Fibroblast of lung (primary cell): ENCODE results near the gene CDX1. TPM values are rescaled to one million over a fixed set of nuclear protein-coding genes. Genes with fewer than 3 reads are reported as not detected.

Experiments
- DNase-seq, 2 donors: peaks; one replicate each; pipeline versions ENCODE4 v3.0.0 to v3.0.0-alpha.2; 2010; ENCODE audit warnings: low read depth in 2 of 2
- H2AFZ ChIP-seq: 2 replicates; pipeline ENCODE4 v1.5.1; 2012; ENCODE audit warnings: low read length, control low read depth, inconsistent platforms
- H3K27ac ChIP-seq: 2 replicates; pipeline ENCODE4 v1.5.1; 2011; ENCODE audit warnings: low read length, control low read depth; ENCODE audit not compliant: insufficient read depth
- H3K27me3 ChIP-seq: 2 replicates; pipeline ENCODE4 v1.5.1; 2011; ENCODE audit warnings: mild to moderate bottlenecking, low read length; ENCODE audit not compliant: control insufficient read depth, insufficient read depth
- H3K36me3 ChIP-seq: 2 replicates; pipeline ENCODE4 v1.5.1; 2011; ENCODE audit warnings: low read length; ENCODE audit not compliant: control insufficient read depth, insufficient read depth
- H3K4me1 ChIP-seq: 2 replicates; pipeline ENCODE4 v1.5.1; 2011; ENCODE audit warnings: low read length; ENCODE audit not compliant: control insufficient read depth, insufficient read depth; ENCODE audit errors: extremely low read depth
- H3K4me2 ChIP-seq: 2 replicates; pipeline ENCODE4 v1.5.1; 2011; ENCODE audit warnings: low read length, control low read depth; ENCODE audit not compliant: insufficient read depth; ENCODE audit errors: extremely low read depth
- H3K4me3 ChIP-seq, 4 experiments: fragments of 200-600 bp in 1 of 4; sonication (generic) in 1 of 4; replicated peaks in 1 of 4; 2 replicates each; pipeline ENCODE4 v1.5.1; 2011 to 2016; ENCODE audit warnings: low read length in 4 of 4, low read depth in 3 of 4, mild to moderate bottlenecking in 3 of 4, control low read depth in 2 of 4, inconsistent platforms in 1 of 4, mixed read lengths in 1 of 4; ENCODE audit not compliant: insufficient read depth in 1 of 4; ENCODE audit errors: control extremely low read depth in 1 of 4
- H3K79me2 ChIP-seq: 2 replicates; pipeline ENCODE4 v1.5.1; 2012; ENCODE audit warnings: mild to moderate bottlenecking, low read length, inconsistent platforms; ENCODE audit not compliant: control insufficient read depth, insufficient read depth
- H3K9ac ChIP-seq: 2 replicates; pipeline ENCODE4 v1.5.1; 2011; ENCODE audit warnings: mild to moderate bottlenecking, low read length, control low read depth; ENCODE audit not compliant: insufficient read depth
- H3K9me3 ChIP-seq: 2 replicates; pipeline ENCODE4 v1.5.1; 2012; ENCODE audit warnings: low read depth, low read length; ENCODE audit not compliant: control insufficient read depth, insufficient read depth
- H4K20me1 ChIP-seq: 2 replicates; pipeline ENCODE4 v1.5.1; 2011; ENCODE audit warnings: low read length; ENCODE audit not compliant: control insufficient read depth, insufficient read depth; ENCODE audit errors: extremely low read depth
- EZH2 ChIP-seq: IDR thresholded peaks from 2 replicates; pipeline ENCODE4 v1.5.1; 2012; ENCODE audit warnings: low read length, control low read depth, mild to moderate bottlenecking; ENCODE audit errors: missing control alignments
- polyA plus RNA-seq, 2 donors: library from polyadenylated mRNA; depleted of rRNA in 1 of 2; stranded (reverse) in 1 of 2; unstranded in 1 of 2; fragments of >200 nt; gene quantifications; 2 replicates each; pipeline ENCODE4 v1.2.1, GENCODE V29; 2011 to 2012; ENCODE audit warnings: missing spikeins in 1 of 2
- total RNA-seq: library from RNA; depleted of rRNA; stranded (reverse); fragments of >200 nt; gene quantifications from 2 replicates; pipeline ENCODE4 v1.2.1, GENCODE V29; 2014
- TF ChIP-seq, protein P1 (sequence below), 2 donors: IDR thresholded peaks in 1 of 2; conservative IDR thresholded peaks in 1 of 2; 1 replicate in 1 of 2; 2 replicates in 1 of 2; pipeline ENCODE4 v1.5.1; 2011 to 2012; ENCODE audit warnings: low read length in 2 of 2, control low read depth in 1 of 2, inconsistent platforms in 1 of 2, low read depth in 1 of 2, mild to moderate bottlenecking in 1 of 2

The CDX1 gene
- total and polyA plus RNA-seq, 2 donors (not counting 1 experiment from before 2014, with no cell fraction given) = 0.33 to 1.8 TPM

GRCh38 chr5:150136305-150137167 is 30.0 kb upstream of the CDX1 start:
- peaks cover 36% of the 10 kb centered on the region for H3K36me3 ChIP-seq
- H4K20me1 ChIP-seq = no peaks in the 10 kb centered on the region
- peak overlapping the region; percentile 39 for H3K9ac ChIP-seq

DNA sequence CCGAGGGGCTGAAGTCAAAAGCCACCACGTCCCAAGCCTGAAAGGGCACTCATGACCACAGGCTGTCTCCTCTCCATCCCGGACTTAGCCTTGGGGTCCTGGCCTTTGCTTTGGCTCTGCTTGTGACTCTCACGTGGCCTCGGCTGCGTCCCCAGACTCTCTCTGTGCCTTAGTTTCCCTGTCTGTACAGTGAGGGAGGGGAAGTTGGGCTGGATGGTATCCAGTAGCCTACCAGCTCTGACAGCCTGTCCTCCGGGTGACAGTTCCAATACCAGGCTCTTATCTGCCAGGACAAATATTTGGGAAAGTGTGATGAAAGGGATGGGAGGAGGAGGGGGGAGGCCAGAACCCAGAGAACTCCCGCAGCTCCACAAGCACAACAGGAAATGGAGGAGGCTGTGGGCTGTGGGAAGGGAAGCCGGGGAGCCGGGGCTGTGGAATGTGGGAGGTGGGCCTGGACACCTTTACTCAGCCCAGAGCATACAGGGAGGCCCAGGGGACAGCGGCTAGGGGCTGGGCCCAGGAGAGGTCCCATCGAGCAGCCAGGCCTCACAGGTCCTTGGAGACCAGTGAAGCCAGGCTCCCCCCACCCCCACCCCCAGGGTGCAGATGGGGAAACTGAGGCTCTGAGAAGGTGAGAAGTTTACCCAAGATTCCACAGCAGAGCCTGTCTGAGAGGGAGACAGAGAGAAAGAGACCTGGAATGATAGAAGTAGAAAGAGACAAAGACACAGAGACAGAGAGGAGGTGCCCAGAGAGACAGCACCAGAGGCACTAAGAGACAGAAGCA is 29.2 kb upstream of the CDX1 start:
- Histone ChIP-seq H3K79me2 (peaks cover 84% of the 10 kb centered on the region), H3K9ac (peak overlapping the region; percentile 39), H3K4me2 (peak overlapping the region; percentile 48), H3K27me3 (no peaks in the 10 kb centered on the region), H2AFZ (no peak overlapping the region), H3K4me1 (peaks cover 92% of the 10 kb centered on the region), H4K20me1 (no peaks in the 10 kb centered on the region), H3K27ac (peak overlapping the region; percentile 99), H3K36me3 (peaks cover 33% of the 10 kb centered on the region), H3K4me3 (no peak overlapping the region), H3K9me3 (no peaks in the 10 kb centered on the region)
- TF ChIP-seq EZH2 = no peak
- TF ChIP-seq, protein P1, sequence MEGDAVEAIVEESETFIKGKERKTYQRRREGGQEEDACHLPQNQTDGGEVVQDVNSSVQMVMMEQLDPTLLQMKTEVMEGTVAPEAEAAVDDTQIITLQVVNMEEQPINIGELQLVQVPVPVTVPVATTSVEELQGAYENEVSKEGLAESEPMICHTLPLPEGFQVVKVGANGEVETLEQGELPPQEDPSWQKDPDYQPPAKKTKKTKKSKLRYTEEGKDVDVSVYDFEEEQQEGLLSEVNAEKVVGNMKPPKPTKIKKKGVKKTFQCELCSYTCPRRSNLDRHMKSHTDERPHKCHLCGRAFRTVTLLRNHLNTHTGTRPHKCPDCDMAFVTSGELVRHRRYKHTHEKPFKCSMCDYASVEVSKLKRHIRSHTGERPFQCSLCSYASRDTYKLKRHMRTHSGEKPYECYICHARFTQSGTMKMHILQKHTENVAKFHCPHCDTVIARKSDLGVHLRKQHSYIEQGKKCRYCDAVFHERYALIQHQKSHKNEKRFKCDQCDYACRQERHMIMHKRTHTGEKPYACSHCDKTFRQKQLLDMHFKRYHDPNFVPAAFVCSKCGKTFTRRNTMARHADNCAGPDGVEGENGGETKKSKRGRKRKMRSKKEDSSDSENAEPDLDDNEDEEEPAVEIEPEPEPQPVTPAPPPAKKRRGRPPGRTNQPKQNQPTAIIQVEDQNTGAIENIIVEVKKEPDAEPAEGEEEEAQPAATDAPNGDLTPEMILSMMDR (conservative IDR thresholded peaks at IDR 0.05 in 1 of 2, IDR thresholded peaks at IDR 0.05 in 1 of 2; ENCODE audit: low read depth in 1 of 2, low read length in 2 of 2) = no peak
- peak in 1 of 2 donors; percentile 79 for DNase-seq

More at GRCh38 chr5:150136305-150137167, 30.0 kb upstream of the CDX1 start:
- H3K79me2 ChIP-seq = peaks cover 76% of the 10 kb centered on the region
- no peak overlapping the region for H3K4me3 ChIP-seq
- H3K27me3 ChIP-seq = no peaks in the 10 kb centered on the region
- H3K27ac ChIP-seq = peak overlapping the region; percentile 99
- no peak for TF ChIP-seq EZH2
- TF ChIP-seq, protein P1 (conservative IDR thresholded peaks at IDR 0.05 in 1 of 2, IDR thresholded peaks at IDR 0.05 in 1 of 2; ENCODE audit: low read depth in 1 of 2, low read length in 2 of 2) = no peak
- H3K9me3 ChIP-seq = no peaks in the 10 kb centered on the region
- H2AFZ ChIP-seq = no peak overlapping the region
- DNase-seq = no peak
- no peak overlapping the region for H3K4me2 ChIP-seq
- H3K4me1 ChIP-seq = peaks cover 90% of the 10 kb centered on the region

DNA sequence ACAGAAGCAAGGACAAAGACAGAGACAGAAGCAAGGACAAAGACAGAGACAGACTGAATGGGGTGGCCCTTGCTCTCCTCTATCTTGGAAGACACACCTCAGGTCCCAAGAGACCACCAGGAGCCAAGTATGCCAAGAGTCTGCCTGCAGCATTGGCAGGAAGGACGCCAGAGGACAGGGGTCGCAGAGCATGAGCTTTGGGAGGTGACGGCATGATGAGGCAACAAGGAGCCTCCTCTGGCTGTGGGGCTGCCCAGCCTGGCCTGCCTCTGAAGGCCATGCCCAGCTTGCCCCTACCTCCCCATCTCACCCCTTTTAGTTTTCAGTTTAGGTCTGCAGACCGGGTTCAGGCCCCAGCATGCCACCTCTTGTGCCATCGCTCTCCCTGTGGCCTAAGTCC is 28.6 kb upstream of the CDX1 start:
- peak overlapping the region; percentile 99 for H3K27ac ChIP-seq
- peaks cover 93% of the 10 kb centered on the region for H3K4me1 ChIP-seq
- no peaks in the 10 kb centered on the region for H3K9me3 ChIP-seq
- H3K27me3 ChIP-seq = no peaks in the 10 kb centered on the region
- H3K4me3 ChIP-seq = peak overlapping the region in 1 of 4 experiments; percentile 41
- H3K36me3 ChIP-seq = peaks cover 33% of the 10 kb centered on the region
- H4K20me1 ChIP-seq = no peaks in the 10 kb centered on the region
- DNase-seq = peak; percentile 55 to 74
- TF ChIP-seq, protein P1 (conservative IDR thresholded peaks at IDR 0.05 in 1 of 2, IDR thresholded peaks at IDR 0.05 in 1 of 2; ENCODE audit: low read depth in 1 of 2, low read length in 2 of 2) = no peak
- TF ChIP-seq EZH2 = no peak
- peak overlapping the region; percentile 74 for H3K9ac ChIP-seq
- H2AFZ ChIP-seq = no peak overlapping the region
- peaks cover 82% of the 10 kb centered on the region for H3K79me2 ChIP-seq
- H3K4me2 ChIP-seq = peak overlapping the region; percentile 93
